22Rv1 (cell line): ENCODE measurements around the gene GAS2L2.

ENCODE experiments used
- ZFX ChIP-seq: fragments of 450-650 bp; IDR thresholded peaks from 2 replicates; pipeline ENCODE4 v1.6.1; 2017; ENCODE audit warnings: antibody characterized with exemption, borderline replicate concordance
- TF ChIP-seq, protein P1 (sequence below): fragments of 450-650 bp; IDR thresholded peaks from 2 replicates; pipeline ENCODE4 v1.5.1; 2017; ENCODE audit warnings: mild to moderate bottlenecking

DNA sequence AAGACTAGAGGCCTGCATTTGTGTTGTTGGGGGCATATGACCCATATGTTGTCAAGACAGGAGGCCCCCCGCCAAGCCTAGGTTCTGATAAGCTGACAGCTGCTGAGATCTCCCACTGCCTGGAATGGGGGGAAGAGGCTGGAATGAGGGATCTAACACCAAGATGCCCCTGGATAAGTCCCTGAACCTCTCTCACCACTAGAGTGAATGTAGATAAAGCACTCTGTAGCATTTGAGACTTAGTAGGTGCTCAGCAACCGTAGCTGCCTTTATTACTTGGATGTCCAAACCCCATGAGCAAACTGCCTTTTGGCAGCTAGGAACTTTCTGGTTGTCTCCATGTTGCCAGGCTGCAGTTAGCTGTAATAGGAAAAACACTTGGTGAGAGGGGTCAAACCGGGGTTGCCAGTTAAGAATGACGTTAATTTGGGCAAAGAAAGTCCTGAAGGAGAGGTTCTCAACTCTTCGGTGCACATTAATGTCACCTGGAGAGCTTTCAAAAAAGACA is 26.0 kb downstream of the GAS2L2 start:
- TF ChIP-seq, protein P1, sequence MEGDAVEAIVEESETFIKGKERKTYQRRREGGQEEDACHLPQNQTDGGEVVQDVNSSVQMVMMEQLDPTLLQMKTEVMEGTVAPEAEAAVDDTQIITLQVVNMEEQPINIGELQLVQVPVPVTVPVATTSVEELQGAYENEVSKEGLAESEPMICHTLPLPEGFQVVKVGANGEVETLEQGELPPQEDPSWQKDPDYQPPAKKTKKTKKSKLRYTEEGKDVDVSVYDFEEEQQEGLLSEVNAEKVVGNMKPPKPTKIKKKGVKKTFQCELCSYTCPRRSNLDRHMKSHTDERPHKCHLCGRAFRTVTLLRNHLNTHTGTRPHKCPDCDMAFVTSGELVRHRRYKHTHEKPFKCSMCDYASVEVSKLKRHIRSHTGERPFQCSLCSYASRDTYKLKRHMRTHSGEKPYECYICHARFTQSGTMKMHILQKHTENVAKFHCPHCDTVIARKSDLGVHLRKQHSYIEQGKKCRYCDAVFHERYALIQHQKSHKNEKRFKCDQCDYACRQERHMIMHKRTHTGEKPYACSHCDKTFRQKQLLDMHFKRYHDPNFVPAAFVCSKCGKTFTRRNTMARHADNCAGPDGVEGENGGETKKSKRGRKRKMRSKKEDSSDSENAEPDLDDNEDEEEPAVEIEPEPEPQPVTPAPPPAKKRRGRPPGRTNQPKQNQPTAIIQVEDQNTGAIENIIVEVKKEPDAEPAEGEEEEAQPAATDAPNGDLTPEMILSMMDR: no peak
- no peak for TF ChIP-seq ZFX
